IMR-90 (cell line): ENCODE data around the gene LIPK.

Experiments used
- BHLHE40 ChIP-seq: fragments of 150-350 bp; IDR thresholded peaks from 2 replicates; pipeline ENCODE4 v1.6.1; 2016; ENCODE audit warnings: mild to moderate bottlenecking, low read depth, low read length
- CEBPB ChIP-seq: IDR thresholded peaks from 2 replicates; pipeline ENCODE4 v1.6.1; 2012; ENCODE audit warnings: low read depth, low read length, improper control_type of control experiment
- FOS ChIP-seq: fragments of 150-350 bp; IDR thresholded peaks from 2 replicates; pipeline ENCODE4 v1.6.1; 2016; ENCODE audit warnings: low read depth, low read length
- MAFK ChIP-seq: IDR thresholded peaks from 2 replicates; pipeline ENCODE4 v1.6.1; 2012; ENCODE audit warnings: low read depth, low read length, improper control_type of control experiment
- POLR2A ChIP-seq: IDR thresholded peaks from 2 replicates; pipeline ENCODE4 v1.6.1; 2012; ENCODE audit warnings: mild to moderate bottlenecking, low read depth, low read length
- RAD21 ChIP-seq: IDR thresholded peaks from 2 replicates; pipeline ENCODE4 v1.6.1; 2012; ENCODE audit warnings: low read length, improper control_type of control experiment
- RFX5 ChIP-seq: IDR thresholded peaks from 2 replicates; pipeline ENCODE4 v1.8.0; 2012; ENCODE audit warnings: low read depth, mild to moderate bottlenecking, low read length, moderate library complexity
- TF ChIP-seq, protein P1 (sequence below): conservative IDR thresholded peaks from 2 replicates; pipeline ENCODE4 v1.5.1; 2012; ENCODE audit warnings: mild to moderate bottlenecking, low read depth, low read length, improper control_type of control experiment
- TF ChIP-seq, protein P2 (sequence below): fragments of 150-350 bp; IDR thresholded peaks from 2 replicates; pipeline ENCODE4 v1.6.1; 2016; ENCODE audit warnings: low read depth, mild to moderate bottlenecking, low read length, moderate library complexity, borderline replicate concordance
- TF ChIP-seq, protein P3 (sequence below): fragments of 150-350 bp; IDR thresholded peaks from 2 replicates; pipeline ENCODE4 v1.6.1; 2017; ENCODE audit warnings: mild to moderate bottlenecking, antibody characterized with exemption, low read length, low read depth

DNA sequence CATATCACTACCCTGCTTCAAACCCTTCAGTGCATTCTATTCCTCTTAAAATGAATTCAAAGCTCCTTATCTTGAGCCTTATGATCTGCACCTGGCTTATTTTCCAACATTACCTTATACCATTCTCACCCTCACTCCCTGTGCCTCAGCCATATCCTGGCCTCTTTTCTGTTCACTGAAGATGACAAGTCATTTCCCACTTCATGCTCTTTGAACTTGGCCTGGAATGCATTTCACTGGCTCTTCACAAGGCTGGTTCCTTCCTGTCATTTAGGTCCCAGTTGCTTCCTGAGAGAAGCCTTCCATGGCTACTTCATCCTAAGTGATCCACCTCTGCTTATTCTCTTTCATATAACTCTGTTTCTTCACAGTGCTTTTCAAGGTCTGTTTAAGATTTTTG, 45.0 kb upstream of the LIPK start:
- TF ChIP-seq, protein P1, sequence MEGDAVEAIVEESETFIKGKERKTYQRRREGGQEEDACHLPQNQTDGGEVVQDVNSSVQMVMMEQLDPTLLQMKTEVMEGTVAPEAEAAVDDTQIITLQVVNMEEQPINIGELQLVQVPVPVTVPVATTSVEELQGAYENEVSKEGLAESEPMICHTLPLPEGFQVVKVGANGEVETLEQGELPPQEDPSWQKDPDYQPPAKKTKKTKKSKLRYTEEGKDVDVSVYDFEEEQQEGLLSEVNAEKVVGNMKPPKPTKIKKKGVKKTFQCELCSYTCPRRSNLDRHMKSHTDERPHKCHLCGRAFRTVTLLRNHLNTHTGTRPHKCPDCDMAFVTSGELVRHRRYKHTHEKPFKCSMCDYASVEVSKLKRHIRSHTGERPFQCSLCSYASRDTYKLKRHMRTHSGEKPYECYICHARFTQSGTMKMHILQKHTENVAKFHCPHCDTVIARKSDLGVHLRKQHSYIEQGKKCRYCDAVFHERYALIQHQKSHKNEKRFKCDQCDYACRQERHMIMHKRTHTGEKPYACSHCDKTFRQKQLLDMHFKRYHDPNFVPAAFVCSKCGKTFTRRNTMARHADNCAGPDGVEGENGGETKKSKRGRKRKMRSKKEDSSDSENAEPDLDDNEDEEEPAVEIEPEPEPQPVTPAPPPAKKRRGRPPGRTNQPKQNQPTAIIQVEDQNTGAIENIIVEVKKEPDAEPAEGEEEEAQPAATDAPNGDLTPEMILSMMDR: no peak
- TF ChIP-seq POLR2A (no peak), MAFK (no peak), BHLHE40 (no peak), CEBPB (no peak), RAD21 (no peak), FOS (no peak), RFX5 (no peak)
- TF ChIP-seq, protein P2, sequence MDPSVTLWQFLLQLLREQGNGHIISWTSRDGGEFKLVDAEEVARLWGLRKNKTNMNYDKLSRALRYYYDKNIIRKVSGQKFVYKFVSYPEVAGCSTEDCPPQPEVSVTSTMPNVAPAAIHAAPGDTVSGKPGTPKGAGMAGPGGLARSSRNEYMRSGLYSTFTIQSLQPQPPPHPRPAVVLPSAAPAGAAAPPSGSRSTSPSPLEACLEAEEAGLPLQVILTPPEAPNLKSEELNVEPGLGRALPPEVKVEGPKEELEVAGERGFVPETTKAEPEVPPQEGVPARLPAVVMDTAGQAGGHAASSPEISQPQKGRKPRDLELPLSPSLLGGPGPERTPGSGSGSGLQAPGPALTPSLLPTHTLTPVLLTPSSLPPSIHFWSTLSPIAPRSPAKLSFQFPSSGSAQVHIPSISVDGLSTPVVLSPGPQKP: no peak
- TF ChIP-seq, protein P3, sequence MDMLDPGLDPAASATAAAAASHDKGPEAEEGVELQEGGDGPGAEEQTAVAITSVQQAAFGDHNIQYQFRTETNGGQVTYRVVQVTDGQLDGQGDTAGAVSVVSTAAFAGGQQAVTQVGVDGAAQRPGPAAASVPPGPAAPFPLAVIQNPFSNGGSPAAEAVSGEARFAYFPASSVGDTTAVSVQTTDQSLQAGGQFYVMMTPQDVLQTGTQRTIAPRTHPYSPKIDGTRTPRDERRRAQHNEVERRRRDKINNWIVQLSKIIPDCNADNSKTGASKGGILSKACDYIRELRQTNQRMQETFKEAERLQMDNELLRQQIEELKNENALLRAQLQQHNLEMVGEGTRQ: no peak
